ENCODE results near the gene RHOBTB1.

DNA sequence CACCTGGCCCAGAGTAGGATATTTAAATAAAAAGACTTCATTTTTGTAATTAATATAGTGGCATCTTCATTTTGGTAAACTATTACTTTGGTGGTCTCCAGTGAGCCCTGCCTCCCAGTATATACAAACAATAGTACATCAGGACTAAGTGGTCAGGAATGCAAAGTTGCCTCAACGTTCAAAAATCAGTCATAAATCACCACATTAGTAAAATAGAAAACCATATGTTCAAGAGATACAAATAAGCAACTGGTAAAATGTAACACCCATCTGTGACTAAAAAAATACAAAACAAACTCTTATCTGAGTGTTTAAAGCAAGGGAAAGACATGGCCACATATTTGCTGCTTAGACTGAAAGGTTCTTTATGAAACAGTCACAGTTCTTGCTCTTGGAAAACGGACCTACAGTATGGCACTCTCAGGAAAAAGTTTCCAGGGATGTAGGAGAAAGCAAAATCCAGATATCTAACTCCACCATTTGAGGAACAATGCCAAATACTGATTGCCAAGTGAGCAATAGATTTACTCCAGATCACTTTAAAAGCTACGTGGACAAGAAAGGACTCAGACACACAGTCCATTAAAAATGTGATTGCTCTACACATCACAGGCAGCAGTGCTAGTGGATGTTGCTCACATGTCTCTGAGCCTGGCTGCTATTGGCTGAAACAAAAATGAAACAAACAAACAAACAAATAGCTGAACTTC, 15.1 kb upstream of the RHOBTB1 start:
- TF ChIP-seq, protein P1, sequence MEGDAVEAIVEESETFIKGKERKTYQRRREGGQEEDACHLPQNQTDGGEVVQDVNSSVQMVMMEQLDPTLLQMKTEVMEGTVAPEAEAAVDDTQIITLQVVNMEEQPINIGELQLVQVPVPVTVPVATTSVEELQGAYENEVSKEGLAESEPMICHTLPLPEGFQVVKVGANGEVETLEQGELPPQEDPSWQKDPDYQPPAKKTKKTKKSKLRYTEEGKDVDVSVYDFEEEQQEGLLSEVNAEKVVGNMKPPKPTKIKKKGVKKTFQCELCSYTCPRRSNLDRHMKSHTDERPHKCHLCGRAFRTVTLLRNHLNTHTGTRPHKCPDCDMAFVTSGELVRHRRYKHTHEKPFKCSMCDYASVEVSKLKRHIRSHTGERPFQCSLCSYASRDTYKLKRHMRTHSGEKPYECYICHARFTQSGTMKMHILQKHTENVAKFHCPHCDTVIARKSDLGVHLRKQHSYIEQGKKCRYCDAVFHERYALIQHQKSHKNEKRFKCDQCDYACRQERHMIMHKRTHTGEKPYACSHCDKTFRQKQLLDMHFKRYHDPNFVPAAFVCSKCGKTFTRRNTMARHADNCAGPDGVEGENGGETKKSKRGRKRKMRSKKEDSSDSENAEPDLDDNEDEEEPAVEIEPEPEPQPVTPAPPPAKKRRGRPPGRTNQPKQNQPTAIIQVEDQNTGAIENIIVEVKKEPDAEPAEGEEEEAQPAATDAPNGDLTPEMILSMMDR (IDR thresholded peaks at IDR 0.05; ENCODE audit: insufficient read depth, low read length, poor library complexity, severe bottlenecking) = no peak
- no peak for TF ChIP-seq EZH2phosphoT487 (conservative IDR thresholded peaks at IDR 0.05; ENCODE audit: low read length)

Measured in SU-DHL-6 (cell line).